ENCODE measurements around the gene ACTMAP. TPM values are rescaled to one million over a fixed set of nuclear protein-coding genes. Genes with fewer than 3 reads are reported as not detected.

Gene ACTMAP
- total and polyA plus RNA-seq, 2 of the 8 experiments (the other 6 are each of a cell fraction or from before 2014, with no cell fraction given), result 24.1 to 26.5 TPM

- Histone ChIP-seq H3K23ac (ENCODE audit: insufficient read length) (no peak overlapping the region), H3K9me3 (ENCODE audit: insufficient read depth in 2 of 2, low read depth in 1 of 2, low read length in 1 of 2) (no peaks in the 10 kb centered on the region), H3K4me1 (replicated peaks in 1 of 4; ENCODE audit: control insufficient read depth in 3 of 4, insufficient read depth in 4 of 4, low read length in 3 of 4) (peaks cover 0 to 4% (median 1%) of the 10 kb centered on the region in 4 experiments; a peak in 5 of 7 replicates), H2BK5ac (ENCODE audit: low read depth, low read length) (no peak overlapping the region), H3K4me2 (ENCODE audit: insufficient read depth in 1 of 2, low read depth in 2 of 2, low read length in 2 of 2) (no peak overlapping the region), H4K20me1 (replicated peaks in 1 of 2; ENCODE audit: control insufficient read depth in 1 of 2, insufficient read depth in 2 of 2, low read length in 2 of 2) (peaks cover 0 to 5% of the 10 kb centered on the region in 2 experiments), H3K79me1 (ENCODE audit: low read depth, low read length) (peaks cover 3% of the 10 kb centered on the region; the same call in 1 of the 2 replicates), H2BK15ac (ENCODE audit: low read length) (no peak overlapping the region), H3K27ac (ENCODE audit: low read depth, low read length) (no peak overlapping the region), H4K8ac (ENCODE audit: extremely low read depth, insufficient read depth, low read length) (no peak overlapping the region), H2BK12ac (ENCODE audit: low read depth, low read length) (no peak overlapping the region), H2BK20ac (ENCODE audit: low read length) (no peak overlapping the region), H3K36me3 (ENCODE audit: control insufficient read depth in 2 of 4, insufficient read depth in 4 of 4, low read length in 3 of 4) (peaks cover 8 to 28% (median 25%) of the 10 kb centered on the region in 4 experiments; a peak in 7 of 8 replicates), H3K56ac (replicated peaks; ENCODE audit: insufficient read length, low read depth, low read length) (no peak overlapping the region), H3K4me3 (ENCODE audit: extremely low read depth in 1 of 4, insufficient read depth in 2 of 4, low read depth in 3 of 4, low read length in 4 of 4) (no peak overlapping the region), H4K91ac (replicated peaks; ENCODE audit: insufficient read length, low read length) (no peak overlapping the region), H3K18ac (ENCODE audit: extremely low read depth, low read length) (no peak overlapping the region), H3K4ac (replicated peaks; ENCODE audit: insufficient read length, low read depth, low read length) (no peak overlapping the region), H2AFZ (ENCODE audit: low read length) (no peak overlapping the region), H3K27me3 (replicated peaks in 1 of 4; ENCODE audit: control insufficient read depth in 3 of 4, extremely low read depth in 1 of 4, insufficient read depth in 3 of 4, low read length in 3 of 4) (no peaks in the 10 kb centered on the region), H2AK5ac (ENCODE audit: low read depth, low read length) (no peak overlapping the region), H3K14ac (ENCODE audit: insufficient read length) (no peak overlapping the region), H4K5ac (ENCODE audit: insufficient read length, low read depth, low read length) (no peak overlapping the region), H2BK120ac (replicated peaks; ENCODE audit: low read depth, low read length) (no peak overlapping the region), H3K23me2 (ENCODE audit: low read depth, low read length) (no peaks in the 10 kb centered on the region; the same call in 1 of the 2 replicates), H3K79me2 (ENCODE audit: control insufficient read depth in 1 of 2, insufficient read depth in 2 of 2, low read length in 2 of 2) (no peaks in the 10 kb centered on the region), H3K9ac (replicated peaks in 1 of 4; ENCODE audit: extremely low read depth in 1 of 4, low read depth in 3 of 4, low read length in 3 of 4) (no peak overlapping the region)
- WGBS, 2 experiments (ENCODE audit: extremely low coverage in 1 of 2, insufficient coverage in 1 of 2, insufficient read length in 1 of 2, insufficient replicate concordance in 2 of 2, low coverage in 1 of 2, low lambda C conversion rate in 2 of 2, missing lambda C conversion rate in 1 of 2), result 92% methylated on average over 6 of the region's 6 CpGs; no CpG with 5 or more reads in 1 of the 2 experiments
- DNase-seq (ENCODE audit: low read depth in 1 of 2, low spot score in 2 of 2), result no peak
- no peak for FAIRE-seq
- CTCF ChIA-PET (ENCODE audit: partially characterized antibody), result interaction anchor here (0.8 to 4.0 kb wide), 15 partner anchors 9 to 115 kb away, joined by 3 to 23 read pairs (median 4); no protein-coding TSS in a partner anchor
- POLR2A ChIA-PET (ENCODE audit: partially characterized antibody), result interaction anchor here (0.9 to 2.8 kb wide), 10 partner anchors 8 to 127 kb away, joined by 3 to 24 read pairs (median 4); partner anchors contain the start of genes ACTMAP, COQ8B, ITPKC and NUMBL
- TF ChIP-seq RNF2 (IDR thresholded peaks at IDR 0.05; ENCODE audit: borderline replicate concordance, low read depth, low read length, missing control alignments, poor library complexity, severe bottlenecking), result no peak
- TF ChIP-seq CTBP2 (IDR thresholded peaks at IDR 0.05; ENCODE audit: borderline replicate concordance, insufficient read depth, insufficient read length, low read length), result no peak
- no peak for TF ChIP-seq PHF8 (conservative IDR thresholded peaks at IDR 0.05; ENCODE audit: low read depth, low read length)
- no peak for TF ChIP-seq MAFK (IDR thresholded peaks at IDR 0.05; ENCODE audit: low read depth, low read length)
- no peak for TF ChIP-seq SP2 (IDR thresholded peaks at IDR 0.05; ENCODE audit: low read length)
- TF ChIP-seq SIN3A (conservative IDR thresholded peaks at IDR 0.05 in 1 of 2, IDR thresholded peaks at IDR 0.05 in 1 of 2; ENCODE audit: low read depth in 1 of 2, low read length in 2 of 2), result no peak
- TF ChIP-seq POU5F1 (IDR thresholded peaks at IDR 0.05; ENCODE audit: low read depth, low read length), result no peak
- TF ChIP-seq GABPA (IDR thresholded peaks at IDR 0.05; ENCODE audit: borderline replicate concordance, insufficient read depth, low read length), result no peak
- TF ChIP-seq KDM5A (IDR thresholded peaks at IDR 0.05; ENCODE audit: low read length), result no peak
- TF ChIP-seq RXRA (IDR thresholded peaks at IDR 0.05; ENCODE audit: insufficient read depth, low read depth, low read length), result no peak
- no peak for TF ChIP-seq ATF3 (IDR thresholded peaks at IDR 0.05; ENCODE audit: insufficient read depth, low read depth, low read length)
- TF ChIP-seq NRF1 (IDR thresholded peaks at IDR 0.05; ENCODE audit: low read depth, low read length), result no peak
Measured at GRCh38 chr19:40701758-40702157, 48.5 kb downstream of the ACTMAP start.

Data from H1 (cell line).